Sigmoid colon (tissue), 7 donors: Measurements from ENCODE around the gene CD300LD. TPM values are rescaled to one million over a fixed set of nuclear protein-coding genes. Genes with fewer than 3 reads are reported as not detected.

Experiments
- DNase-seq: peaks from one replicate; pipeline ENCODE4 v3.0.0-alpha.2; 2019
- H3K27ac ChIP-seq, 4 donors: fragments of 200-600 bp; sonication (generic); one replicate each; pipeline ENCODE4 v1.5.1; 2016 to 2019; ENCODE audit warnings: mild to moderate bottlenecking in 1 of 4
- H3K27me3 ChIP-seq, 3 donors: fragments of 200-600 bp; sonication (generic); one replicate each; pipeline ENCODE4 v1.5.1; 2019; ENCODE audit warnings: mild to moderate bottlenecking in 1 of 3
- H3K36me3 ChIP-seq, 4 donors: fragments of 200-600 bp; sonication (generic); one replicate each; pipeline ENCODE4 v1.5.1; 2016 to 2019
- H3K4me1 ChIP-seq, 4 donors: fragments of 200-600 bp; sonication (generic); one replicate each; pipeline ENCODE4 v1.5.1; 2017 to 2019
- H3K4me3 ChIP-seq, 4 donors: fragments of 200-600 bp; sonication (generic); one replicate each; pipeline ENCODE4 v1.5.1; 2017 to 2019; ENCODE audit warnings: mild to moderate bottlenecking in 2 of 4, moderate library complexity in 1 of 4
- H3K9me3 ChIP-seq, 4 donors: fragments of 200-600 bp in 3 of 4; sonication (generic) in 3 of 4; one replicate each; pipeline versions ENCODE4 v1.5.1 to v1.6.1; 2013 to 2019
- EP300 ChIP-seq, 4 donors: sonication (generic); formaldehyde crosslinking; IDR thresholded peaks; one replicate each; pipeline ENCODE4 v1.6.1; 2017; ENCODE audit warnings: antibody characterized with exemption in 4 of 4
- POLR2A ChIP-seq, 2 donors: fragments of 450-650 bp; IDR thresholded peaks; one replicate each; pipeline ENCODE4 v1.6.1; 2016; ENCODE audit warnings: antibody characterized with exemption in 2 of 2, mild to moderate bottlenecking in 2 of 2, moderate library complexity in 2 of 2
- POLR2AphosphoS5 ChIP-seq, 4 donors: sonication (generic); formaldehyde crosslinking; IDR thresholded peaks; one replicate each; pipeline ENCODE4 v1.6.1; 2017; ENCODE audit warnings: antibody characterized with exemption in 4 of 4
- WGBS, 2 donors: extraction: QIAGEN DNeasy Blood & Tissue Kit; methylation state at CpG; one replicate each; pipeline ENCODE4 v1.1.7; 2013; 5-methylcytosine and 5-hydroxymethylcytosine counted together
- intact Hi-C: fragments of 100-400 bp; cut with DNase I; formaldehyde crosslinking; loops from one replicate; pipeline ENCODE4 v1.15.1; 2023
- polyA plus RNA-seq, 3 donors: library from polyadenylated mRNA; stranded (reverse); fragments of 200-250 nt; gene quantifications; one replicate each; pipeline ENCODE4 v1.2.3, GENCODE V29; 2013
- total RNA-seq, 4 donors: library from RNA; depleted of rRNA; stranded (reverse); fragments of >200 nt; gene quantifications; one replicate each; pipeline ENCODE4 v1.1.0, GENCODE V29; 2016
- TF ChIP-seq, protein P1 (sequence below), 4 experiments: fragments of 450-650 bp in 3 of 4; fragments of 200-600 bp in 1 of 4; IDR thresholded peaks; one replicate each; pipeline ENCODE4 v1.5.1; 2016 to 2019; ENCODE audit warnings: antibody characterized with exemption in 4 of 4, mild to moderate bottlenecking in 3 of 4, moderate library complexity in 2 of 4
- donor health status: healthy with polysubstance abuse.
- donor health status: Bipolar disorder and iron deficiency.
- donor health status: healthy.

CD300LD gene
- total and polyA plus RNA-seq, 7 donors = not detected

DNA sequence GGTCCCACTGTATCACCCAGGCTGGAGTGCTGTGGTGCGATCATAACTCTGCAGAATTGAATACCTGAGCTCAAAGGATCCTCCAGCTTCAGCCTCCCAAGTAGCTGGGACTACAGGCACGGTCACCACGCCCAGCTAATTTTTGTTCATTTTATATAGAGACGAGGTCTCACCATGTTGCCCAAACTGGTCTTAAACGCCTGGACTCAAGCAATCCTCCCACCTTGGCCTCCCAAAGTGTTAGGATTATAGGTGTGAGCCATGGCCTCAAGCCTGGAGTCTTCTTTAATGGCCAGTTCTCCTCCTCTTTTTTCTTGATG, 61.3 kb downstream of the CD300LD start:
- 66 to 77% methylated on average over 5 of the region's 5 CpGs for WGBS, 2 donors
- Histone ChIP-seq H3K27me3 (no peaks in the 10 kb centered on the region), H3K36me3 (no peaks in the 10 kb centered on the region), H3K27ac (no peak overlapping the region), H3K4me1 (no peaks in the 10 kb centered on the region), H3K4me3 (no peak overlapping the region), H3K9me3 (peaks cover 0 to 4% (median 0%) of the 10 kb centered on the region in 4 donors)
- intact Hi-C loops = no loop called here
- peak; percentile 9 for DNase-seq
- TF ChIP-seq EP300 (IDR thresholded peaks at IDR 0.05) (no peak), POLR2A (IDR thresholded peaks at IDR 0.05) (no peak), POLR2AphosphoS5 (IDR thresholded peaks at IDR 0.05) (no peak)
- TF ChIP-seq, protein P1, sequence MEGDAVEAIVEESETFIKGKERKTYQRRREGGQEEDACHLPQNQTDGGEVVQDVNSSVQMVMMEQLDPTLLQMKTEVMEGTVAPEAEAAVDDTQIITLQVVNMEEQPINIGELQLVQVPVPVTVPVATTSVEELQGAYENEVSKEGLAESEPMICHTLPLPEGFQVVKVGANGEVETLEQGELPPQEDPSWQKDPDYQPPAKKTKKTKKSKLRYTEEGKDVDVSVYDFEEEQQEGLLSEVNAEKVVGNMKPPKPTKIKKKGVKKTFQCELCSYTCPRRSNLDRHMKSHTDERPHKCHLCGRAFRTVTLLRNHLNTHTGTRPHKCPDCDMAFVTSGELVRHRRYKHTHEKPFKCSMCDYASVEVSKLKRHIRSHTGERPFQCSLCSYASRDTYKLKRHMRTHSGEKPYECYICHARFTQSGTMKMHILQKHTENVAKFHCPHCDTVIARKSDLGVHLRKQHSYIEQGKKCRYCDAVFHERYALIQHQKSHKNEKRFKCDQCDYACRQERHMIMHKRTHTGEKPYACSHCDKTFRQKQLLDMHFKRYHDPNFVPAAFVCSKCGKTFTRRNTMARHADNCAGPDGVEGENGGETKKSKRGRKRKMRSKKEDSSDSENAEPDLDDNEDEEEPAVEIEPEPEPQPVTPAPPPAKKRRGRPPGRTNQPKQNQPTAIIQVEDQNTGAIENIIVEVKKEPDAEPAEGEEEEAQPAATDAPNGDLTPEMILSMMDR (IDR thresholded peaks at IDR 0.05) = no peak

Other genes starting within 250 kb of the CD300LD start
- gene BTBD17, start 230.4 kb downstream of the CD300LD start, total RNA-seq = not detected
- under 1 TPM in 1 of 3 donors, not detected in 2; 0.03 TPM for gene BTBD17, start 230.4 kb downstream of the CD300LD start, polyA plus RNA-seq
- 1 to 10 TPM in 1 of 4 donors, not detected in 3; 1.8 TPM for gene GPR142, start 224.8 kb downstream of the CD300LD start, total RNA-seq
- under 1 TPM in 1 of 3 donors, not detected in 2; 0.16 TPM for gene GPR142, start 224.8 kb downstream of the CD300LD start, polyA plus RNA-seq
- 10 to 100 TPM in 3 of 4 donors, 1 to 10 TPM in 1; 6.1 to 16.9 (median 12.7) TPM for gene GPRC5C, start 160.2 kb downstream of the CD300LD start, total RNA-seq
- 10 to 100 TPM; 27.3 to 78.1 (median 40.8) TPM for gene GPRC5C, start 160.2 kb downstream of the CD300LD start, polyA plus RNA-seq
- gene CD300A, start 125.6 kb downstream of the CD300LD start, total RNA-seq = 1 to 10 TPM; 2.9 to 6.9 (median 3.3) TPM
- gene CD300A, start 125.6 kb downstream of the CD300LD start, polyA plus RNA-seq = 10 to 100 TPM in 2 of 3 donors, 1 to 10 TPM in 1; 4.8 to 33.5 (median 10.9) TPM
- gene CD300LB, start 60.8 kb downstream of the CD300LD start, total RNA-seq = 1 to 10 TPM in 1 of 4 donors, under 1 TPM in 2, not detected in 1; 0.33 to 1.1 (median 0.55) TPM
- under 1 TPM; 0.38 to 0.60 (median 0.46) TPM for gene CD300LB, start 60.8 kb downstream of the CD300LD start, polyA plus RNA-seq
- gene CD300C, start 46.2 kb downstream of the CD300LD start, total RNA-seq = 1 to 10 TPM in 1 of 4 donors, under 1 TPM in 2, not detected in 1; 0.36 to 3.3 (median 0.83) TPM
- gene CD300C, start 46.2 kb downstream of the CD300LD start, polyA plus RNA-seq = 1 to 10 TPM in 2 of 3 donors, not detected in 1; 1.1 to 1.2 TPM
- gene CD300H, start 24.8 kb downstream of the CD300LD start, total RNA-seq = not detected
- gene CD300H, start 24.8 kb downstream of the CD300LD start, polyA plus RNA-seq = under 1 TPM in 1 of 3 donors, not detected in 2; 0.20 TPM
- gene CD300E, start 31.5 kb upstream of the CD300LD start, total RNA-seq = 1 to 10 TPM in 1 of 4 donors, under 1 TPM in 3; 0.28 to 2.4 (median 0.69) TPM
- gene CD300E, start 31.5 kb upstream of the CD300LD start, polyA plus RNA-seq = under 1 TPM in 2 of 3 donors, not detected in 1; under 0.01 to 0.92 TPM
- under 1 TPM in 1 of 4 donors, not detected in 3; 0.27 TPM for gene CD300LF, start 120.6 kb upstream of the CD300LD start, total RNA-seq
- 1 to 10 TPM; 1.8 to 8.3 (median 4.8) TPM for gene CD300LF, start 120.6 kb upstream of the CD300LD start, polyA plus RNA-seq
- gene RAB37, start 145.0 kb upstream of the CD300LD start, total RNA-seq = 1 to 10 TPM in 3 of 4 donors, under 1 TPM in 1; 0.54 to 4.1 (median 1.4) TPM
- 10 to 100 TPM; 15.2 to 28.8 (median 16.9) TPM for gene RAB37, start 145.0 kb upstream of the CD300LD start, polyA plus RNA-seq
- 10 to 100 TPM in 1 of 4 donors, 1 to 10 TPM in 3; 6.6 to 12.5 (median 7.3) TPM for gene NHERF1, start 156.3 kb upstream of the CD300LD start, total RNA-seq
- gene NHERF1, start 156.3 kb upstream of the CD300LD start, polyA plus RNA-seq = 100 to 1,000 TPM; 122 to 420 (median 194) TPM
- 10 to 100 TPM; 14.3 to 29.9 (median 21.7) TPM for gene NAT9, start 184.1 kb upstream of the CD300LD start, total RNA-seq
- gene NAT9, start 184.1 kb upstream of the CD300LD start, polyA plus RNA-seq = 10 to 100 TPM; 11.3 to 36.4 (median 14.4) TPM